Suppressor macrophage treated with lipopolysaccharide for 1 hour (primary cell): ENCODE results near the gene ASCL1.

Source experiments
- DNase-seq, 3 donors: peaks; one replicate each; pipeline ENCODE4 v3.0.0-alpha.2; 2020 to 2022

Gene ASCL1

GRCh38 chr12:102990419-102990818 lies 32.9 kb downstream of the ASCL1 start:
- DNase-seq: no peak

GRCh38 chr12:102992297-102992696 lies 34.8 kb downstream of the ASCL1 start:
- DNase-seq: no peak

DNA sequence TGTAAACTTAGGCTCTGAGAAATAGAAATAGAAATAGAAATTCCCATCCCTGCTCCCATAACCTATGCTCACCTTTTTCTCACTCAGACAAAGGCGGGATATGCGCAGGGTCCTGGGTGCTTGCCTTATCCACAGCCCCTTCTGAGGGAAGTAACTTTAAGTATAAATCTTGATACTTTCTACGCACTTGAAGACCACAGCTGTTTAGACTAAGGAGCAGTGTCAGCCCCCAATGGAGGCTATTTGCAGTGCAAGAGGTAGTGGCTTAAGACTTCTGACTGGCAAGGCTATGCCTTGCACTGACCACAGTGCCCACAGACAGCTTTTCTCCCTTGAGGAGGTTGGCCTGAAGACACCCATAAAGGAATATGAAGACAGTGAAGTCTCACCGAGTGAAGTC lies 35.2 kb downstream of the ASCL1 start:
- DNase-seq: no peak

- DNase-seq: no peak
Measured at GRCh38 chr12:102993537-102993936, 36.1 kb downstream of the ASCL1 start.

GRCh38 chr12:102995372-102995771 lies 37.9 kb downstream of the ASCL1 start:
- DNase-seq: no peak
